Activated naive CD4-positive, alpha-beta T cell treated with anti-CD3 and anti-CD28 coated beads, Interleukin-2, amount 50 U/mL, for 72 hours (primary cell): ENCODE measurements around the gene GPR132. TPM values are rescaled to one million over a fixed set of nuclear protein-coding genes. Genes with fewer than 3 reads are reported as not detected.
A peak's percentile ranks its signal among the peaks of the same experiment; 100 is the strongest.
"Not testable (repeated sequence)": the region's sequence is repeated elsewhere in the genome, so short reads cannot be mapped to it uniquely, and the experiment has no call there.

ENCODE experiments used
- ATAC-seq, 2 donors: fragments of 150-1000 bp; cut with Tn5 transposase; 2 replicates each; pipeline ENCODE4 v1.10.0; 2021; ENCODE audit warnings: mild to moderate bottlenecking in 2 of 2, moderate library complexity in 2 of 2
- DNase-seq, 2 donors: peaks; one replicate each; pipeline ENCODE4 v3.0.0; 2021 to 2022; ENCODE audit warnings: low spot score in 2 of 2
- H3K27ac Mint-ChIP-seq, 2 donors: one replicate each; pipeline ENCODE4 v1.8.0; 2022; ENCODE audit warnings: mild to moderate bottlenecking in 2 of 2, mixed read lengths in 2 of 2
- H3K36me3 Mint-ChIP-seq, 2 donors: one replicate each; pipeline ENCODE4 v1.8.0; 2022; ENCODE audit warnings: mixed read lengths in 2 of 2
- H3K9me3 Mint-ChIP-seq, 2 donors: one replicate each; pipeline ENCODE4 v1.8.0; 2022; ENCODE audit warnings: mixed read lengths in 2 of 2
- total RNA-seq, 2 donors: library from RNA; stranded (reverse); gene quantifications; one replicate each; pipeline ENCODE4 v1.2.3, GENCODE V29; 2022

GPR132 gene
- total RNA-seq, 2 donors from 2014 or later: 24.9 to 32.6 TPM

DNA sequence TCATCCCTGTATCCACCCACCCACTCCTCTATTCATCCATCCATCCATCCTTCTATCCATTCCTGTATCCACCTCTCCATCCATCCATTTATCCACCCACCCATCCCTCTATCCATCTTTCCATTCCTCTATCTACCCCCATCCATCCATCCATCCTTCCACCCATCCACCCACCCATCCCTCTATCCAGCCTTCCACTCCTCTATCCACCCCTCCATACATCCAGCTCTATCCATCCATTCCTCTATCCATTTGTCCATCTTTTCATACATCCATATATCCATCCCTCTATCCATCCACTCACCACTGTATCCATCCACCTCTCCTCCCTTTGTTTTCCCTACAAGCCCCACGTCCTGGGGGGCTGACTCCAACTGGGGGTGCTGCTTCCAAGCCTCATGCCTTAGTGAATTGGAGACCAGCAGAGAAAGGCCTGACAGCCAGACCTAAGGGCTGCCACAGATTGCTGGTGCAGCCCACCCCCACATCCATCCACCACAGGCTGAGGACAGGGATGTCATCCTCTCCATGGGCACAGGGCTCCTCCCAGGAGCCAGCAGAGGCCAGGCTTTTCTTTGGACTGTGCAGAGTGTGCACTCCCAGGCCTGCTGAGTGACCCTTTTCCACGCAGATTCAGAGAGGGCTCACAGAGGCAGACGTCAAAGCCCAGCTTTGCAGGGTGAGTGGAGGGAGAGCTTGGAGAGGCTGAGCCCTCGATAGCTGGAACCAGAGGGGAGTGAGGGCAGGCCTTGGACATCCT lies 18.9 kb upstream of the GPR132 start:
- no peaks in the 10 kb centered on the region for H3K9me3 Mint-ChIP-seq

DNA sequence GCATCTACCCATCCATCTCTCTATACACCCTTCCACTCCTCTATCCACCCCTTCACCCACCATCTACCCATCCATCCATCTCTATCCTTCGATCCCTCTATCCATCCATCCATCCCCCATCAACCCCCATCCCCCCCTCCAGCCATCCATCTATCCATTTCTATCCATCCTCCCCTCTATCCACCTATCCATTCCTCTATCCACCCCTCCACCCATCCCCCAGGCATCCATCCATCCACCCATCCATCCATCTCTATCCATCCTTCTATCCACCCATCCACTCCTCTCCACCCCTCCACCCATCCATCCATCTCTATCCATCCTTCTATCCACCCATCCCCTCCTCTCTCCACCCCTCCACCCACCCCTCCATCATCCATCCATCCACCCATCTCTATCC lies 17.5 kb upstream of the GPR132 start:
- no peak for ATAC-seq

More for the DNA sequence above, 18.9 kb upstream of the GPR132 start:
- H3K36me3 Mint-ChIP-seq: no peaks in the 10 kb centered on the region
- no peak for DNase-seq
- no peak for ATAC-seq
- no peak overlapping the region for H3K27ac Mint-ChIP-seq

DNA sequence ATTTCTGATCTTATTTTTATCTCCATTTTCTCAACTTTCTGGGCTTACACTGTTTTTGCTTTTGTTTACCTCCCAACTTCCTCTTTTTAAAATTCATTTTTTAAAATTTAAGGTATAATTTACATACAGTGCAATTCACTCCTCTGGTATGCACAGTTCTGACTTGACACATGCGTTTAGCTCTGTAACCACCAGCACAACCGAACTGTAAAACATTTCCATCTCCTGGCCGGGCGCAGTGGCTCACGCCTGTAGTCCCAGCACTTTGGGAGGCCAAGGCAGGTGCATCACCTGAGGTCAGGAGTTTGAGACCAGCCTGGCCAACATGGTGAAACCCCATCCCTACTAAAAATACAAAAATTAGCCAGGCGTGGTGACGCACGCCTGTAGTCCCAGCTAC lies 16.2 kb upstream of the GPR132 start:
- not testable (repeated sequence) for ATAC-seq, H3K27ac Mint-ChIP-seq, H3K36me3 Mint-ChIP-seq, DNase-seq, H3K9me3 Mint-ChIP-seq

More for the DNA sequence above, 17.5 kb upstream of the GPR132 start:
- H3K9me3 Mint-ChIP-seq: no peaks in the 10 kb centered on the region
- H3K27ac Mint-ChIP-seq: no peak overlapping the region
- H3K36me3 Mint-ChIP-seq: no peaks in the 10 kb centered on the region
- no peak for DNase-seq

DNA sequence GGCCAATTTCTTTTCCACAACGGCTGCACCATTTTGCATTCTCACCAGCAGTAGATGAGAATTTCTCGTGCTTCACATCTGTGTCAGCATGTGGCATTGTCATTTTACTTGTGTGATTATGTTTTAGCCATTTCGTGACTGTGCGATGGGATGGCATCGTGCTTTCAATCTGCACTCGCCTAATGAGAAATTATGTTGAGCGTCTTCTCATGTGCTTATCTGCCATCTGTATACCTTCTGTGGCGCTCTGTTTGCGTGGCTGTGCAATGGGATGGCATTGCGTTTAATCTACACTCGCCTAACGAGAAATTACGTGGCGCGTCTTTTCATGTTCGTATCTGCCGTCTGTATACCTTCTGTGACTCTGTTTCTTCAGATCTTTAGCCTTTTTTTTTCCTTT lies 14.9 kb upstream of the GPR132 start:
- DNase-seq: no peak
- Mint-ChIP-seq H3K27ac (no peak overlapping the region), H3K9me3 (no peaks in the 10 kb centered on the region)

DNA sequence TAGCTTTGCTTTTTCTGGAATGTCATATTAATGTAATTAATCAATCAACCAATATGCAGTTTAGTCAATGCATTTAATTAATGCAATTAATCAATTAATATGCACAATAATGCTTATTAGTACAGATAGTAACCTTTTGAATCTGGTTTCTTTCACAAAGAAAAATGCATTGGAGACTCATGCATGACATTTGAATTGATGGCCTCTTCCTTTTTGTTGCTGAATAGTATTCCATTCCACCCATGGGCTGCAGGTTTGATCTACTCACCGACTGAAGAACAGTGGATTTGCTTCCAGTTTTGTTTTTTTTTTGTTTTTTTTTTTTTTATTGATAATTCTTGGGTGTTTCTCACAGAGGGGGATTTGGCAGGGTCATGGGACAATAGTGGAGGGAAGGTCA lies 13.1 kb upstream of the GPR132 start:
- Mint-ChIP-seq H3K36me3 (no peaks in the 10 kb centered on the region), H3K27ac (no peak overlapping the region), H3K9me3 (no peaks in the 10 kb centered on the region)
- ATAC-seq: no peak
- DNase-seq: no peak

More for the DNA sequence above, 14.9 kb upstream of the GPR132 start:
- H3K36me3 Mint-ChIP-seq: no peaks in the 10 kb centered on the region
- no peak for ATAC-seq

DNA sequence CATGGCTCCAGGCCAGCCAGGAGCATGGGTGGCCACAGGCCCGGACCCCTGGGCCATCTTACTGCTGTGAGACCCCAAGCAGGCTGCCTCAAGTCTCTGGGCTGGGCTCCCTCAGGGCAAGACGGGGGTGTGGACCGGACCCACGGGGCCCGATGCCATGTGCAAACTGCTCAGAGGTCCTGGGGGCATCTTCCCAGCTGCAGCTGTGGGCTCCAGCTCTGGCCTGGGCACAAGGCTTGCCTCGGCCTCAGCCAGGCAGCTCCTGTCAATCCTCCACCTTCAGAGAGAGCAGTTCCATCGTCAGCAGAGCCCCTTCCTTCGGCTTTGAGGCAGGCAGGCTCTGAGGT lies 12.4 kb upstream of the GPR132 start:
- Mint-ChIP-seq H3K9me3 (no peaks in the 10 kb centered on the region), H3K27ac (peak overlapping the region in 1 of 2 donors; percentile 4), H3K36me3 (no peaks in the 10 kb centered on the region)
- ATAC-seq: no peak
- DNase-seq: no peak

DNA sequence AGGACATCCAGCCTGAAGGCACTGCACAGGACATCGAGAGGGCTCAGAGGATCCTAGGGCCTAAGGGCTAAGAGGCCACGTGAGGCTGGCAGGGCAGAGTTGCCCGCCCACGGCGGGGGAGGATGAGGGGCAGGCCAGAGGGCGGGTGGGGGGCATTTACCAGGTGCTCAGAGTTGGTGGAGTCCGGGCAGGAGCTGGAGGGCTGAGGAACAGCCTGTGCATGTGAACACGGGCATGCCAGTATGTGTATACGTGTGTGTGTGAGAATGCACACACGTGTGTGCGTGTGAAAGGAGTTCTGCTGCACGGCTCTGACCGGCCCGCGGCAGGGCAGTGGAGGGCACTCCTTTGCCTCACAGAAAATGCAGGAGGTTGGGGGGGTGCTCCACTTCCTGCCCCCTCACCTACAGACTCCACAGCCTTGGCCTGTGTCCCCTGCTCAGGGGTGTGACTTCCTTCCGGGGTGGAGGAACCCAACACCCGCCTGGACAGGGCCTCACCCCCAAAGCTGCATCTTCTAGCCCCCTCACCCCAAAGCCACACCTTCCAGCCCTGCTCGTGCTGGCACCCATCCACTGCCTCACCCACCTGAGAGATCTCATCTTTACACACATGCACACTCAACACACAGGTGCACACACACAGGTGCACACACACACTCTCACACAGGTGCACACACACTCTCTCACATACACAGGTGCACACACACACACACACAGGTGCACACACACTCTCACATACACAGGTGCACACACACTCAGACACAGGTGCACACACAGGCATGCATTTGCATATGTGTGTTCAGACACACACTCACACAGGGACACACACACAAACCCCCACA lies 11.8 kb upstream of the GPR132 start:
- no peaks in the 10 kb centered on the region for H3K9me3 Mint-ChIP-seq
- H3K27ac Mint-ChIP-seq: peak overlapping the region in 1 of 2 donors; percentile 4
- ATAC-seq: peak; percentile 25 to 30

DNA sequence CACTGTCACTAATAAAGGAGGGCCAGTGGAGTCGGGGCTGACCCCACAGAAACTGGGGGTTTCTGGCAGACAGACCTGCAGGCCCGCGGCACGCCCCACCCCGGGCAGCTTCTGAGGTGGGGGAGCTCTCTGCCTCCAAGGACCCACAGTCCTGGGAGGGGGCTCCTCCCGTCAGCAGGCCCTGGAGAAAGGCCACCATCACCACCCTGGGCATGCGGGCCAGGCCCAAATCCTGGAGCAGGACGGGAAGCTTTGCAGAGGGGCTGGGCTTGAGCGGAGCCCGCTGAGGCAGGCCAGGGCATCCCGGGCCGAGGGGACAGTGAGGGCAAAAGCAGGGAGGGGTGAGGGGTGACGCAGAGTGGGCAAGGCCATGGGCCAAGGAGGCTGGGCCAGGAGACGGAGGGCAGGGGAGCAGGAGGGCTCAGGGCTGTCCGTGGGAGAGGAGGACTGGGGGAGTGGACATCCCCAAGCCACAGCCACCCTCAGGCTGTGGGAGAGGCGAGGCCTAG lies 11.1 kb upstream of the GPR132 start:
- H3K36me3 Mint-ChIP-seq: no peaks in the 10 kb centered on the region
- no peak for DNase-seq

More for the DNA sequence above, 11.8 kb upstream of the GPR132 start:
- no peaks in the 10 kb centered on the region for H3K36me3 Mint-ChIP-seq
- DNase-seq: no peak

DNA sequence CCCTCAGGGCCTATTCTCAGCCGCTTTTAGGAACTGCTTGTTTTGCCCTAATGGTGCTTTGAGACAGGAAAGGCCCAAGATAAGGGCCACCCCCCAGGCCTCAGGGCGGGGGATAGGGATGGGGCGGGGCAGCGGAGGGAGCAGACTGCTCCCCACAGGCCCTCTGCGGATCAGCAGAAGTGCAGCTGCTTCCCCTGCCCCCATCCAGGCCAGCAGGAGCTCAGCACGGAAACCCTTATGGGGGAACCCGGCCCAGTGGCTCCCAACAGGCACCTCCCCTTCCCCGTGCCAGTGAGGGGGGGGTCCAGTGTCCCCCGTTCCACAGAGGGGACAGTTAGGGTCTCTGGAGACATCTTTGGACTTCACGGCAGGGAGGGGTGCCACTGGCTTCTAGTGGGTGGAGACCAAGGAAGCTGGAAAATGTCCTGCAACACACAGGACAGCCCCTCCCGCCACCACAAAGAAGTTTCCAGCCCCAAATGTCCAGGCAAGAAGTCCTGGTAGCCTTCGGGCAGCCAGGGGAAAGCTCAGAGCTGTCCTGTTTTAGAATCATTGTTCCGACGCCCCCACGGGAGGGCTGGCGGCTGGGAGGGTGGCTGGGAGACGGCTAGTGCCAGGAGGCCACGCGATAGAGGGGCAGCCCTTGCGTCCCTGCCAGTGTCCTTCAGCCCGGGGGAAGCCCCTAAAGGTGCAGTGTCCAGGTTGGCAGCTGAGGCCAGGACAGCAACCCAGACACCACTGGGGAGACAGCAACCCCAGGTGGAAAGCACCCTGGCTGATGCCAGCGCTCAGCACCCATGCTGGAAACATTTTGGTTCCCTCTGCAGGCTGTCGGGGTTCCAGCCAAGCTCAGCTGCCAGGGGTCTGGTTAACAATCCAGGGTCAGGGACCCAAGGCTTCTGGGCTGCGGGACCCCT lies 10.4 kb upstream of the GPR132 start:
- H3K27ac Mint-ChIP-seq: peak overlapping the region in 1 of 2 donors; percentile 65
- no peaks in the 10 kb centered on the region for H3K36me3 Mint-ChIP-seq
- DNase-seq (no peak), ATAC-seq (peak in 1 of 2 donors; percentile 21)
- H3K9me3 Mint-ChIP-seq: no peaks in the 10 kb centered on the region

More for the DNA sequence above, 11.1 kb upstream of the GPR132 start:
- ATAC-seq: no peak
- Mint-ChIP-seq H3K9me3 (no peaks in the 10 kb centered on the region), H3K27ac (peak overlapping the region in 1 of 2 donors; percentile 4)

DNA sequence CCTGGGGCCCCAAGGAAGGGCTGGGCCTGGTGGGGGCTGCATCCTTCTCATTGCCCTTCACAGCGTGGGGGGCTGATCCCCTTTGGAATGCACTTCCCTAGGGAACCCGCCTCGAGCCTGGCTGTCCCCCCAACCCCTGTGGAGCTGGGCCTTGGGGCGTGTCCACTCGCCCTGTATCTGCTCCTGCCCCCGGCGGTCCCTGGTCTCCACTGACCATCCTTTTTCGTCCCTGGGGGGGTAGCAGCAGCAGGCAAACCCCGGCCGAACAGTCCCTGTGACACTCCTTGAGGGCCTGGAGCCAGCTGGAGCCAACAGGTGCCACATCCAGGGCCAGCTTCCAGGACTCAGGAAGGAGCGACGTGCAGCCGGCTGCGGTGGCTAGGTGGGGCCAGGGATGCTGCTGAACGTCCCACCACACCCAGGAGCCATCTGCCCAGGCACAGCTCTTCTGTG lies 9.4 kb upstream of the GPR132 start:
- ATAC-seq: no peak
- Mint-ChIP-seq H3K27ac (no peak overlapping the region), H3K9me3 (no peaks in the 10 kb centered on the region), H3K36me3 (no peaks in the 10 kb centered on the region)
- no peak for DNase-seq

DNA sequence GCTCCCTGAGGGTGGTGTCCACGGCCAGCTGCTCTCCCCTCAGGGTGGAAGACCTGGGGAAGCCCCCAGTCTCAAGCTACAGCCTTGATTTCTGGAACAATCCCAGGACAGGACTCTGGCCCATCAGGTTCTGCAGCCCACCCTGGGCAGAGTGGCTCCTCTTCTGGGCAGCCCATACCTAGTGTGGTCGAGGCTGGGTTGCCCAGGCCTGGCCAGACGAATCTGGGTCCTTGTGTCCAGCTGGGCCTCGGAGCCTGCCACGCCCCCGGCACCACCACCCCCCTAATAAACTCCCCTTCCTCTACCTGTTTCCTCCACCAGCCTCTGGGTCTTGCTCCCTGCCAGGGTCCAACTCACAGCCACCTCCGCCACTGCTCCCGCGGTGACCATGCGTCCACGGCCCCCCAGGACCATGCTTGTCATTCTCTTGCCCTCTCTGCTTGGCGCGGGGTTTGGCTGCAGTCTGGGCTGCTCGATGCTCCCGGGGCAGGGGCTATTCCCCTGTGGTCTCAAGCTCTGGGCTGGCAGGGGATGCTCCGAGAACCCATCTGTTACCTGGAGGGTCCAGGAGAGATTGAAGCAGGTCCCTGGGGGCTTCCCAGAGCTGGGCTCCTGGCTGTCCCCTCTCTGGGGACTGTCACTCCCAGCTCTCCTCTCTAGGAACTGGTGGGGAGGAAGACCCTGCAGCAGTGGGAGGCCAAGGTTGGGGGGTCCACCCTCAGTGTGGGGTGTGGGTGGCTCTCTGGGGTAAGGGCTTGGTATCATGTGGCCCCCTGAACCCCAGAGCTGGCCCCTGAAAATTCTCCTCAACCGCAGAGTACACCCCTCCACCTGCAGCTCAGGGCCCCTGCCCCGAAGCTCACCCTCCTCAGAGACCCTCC lies 8.7 kb upstream of the GPR132 start:
- Mint-ChIP-seq H3K36me3 (no peaks in the 10 kb centered on the region), H3K9me3 (no peaks in the 10 kb centered on the region), H3K27ac (no peak overlapping the region)
- ATAC-seq (no peak), DNase-seq (no peak)

DNA sequence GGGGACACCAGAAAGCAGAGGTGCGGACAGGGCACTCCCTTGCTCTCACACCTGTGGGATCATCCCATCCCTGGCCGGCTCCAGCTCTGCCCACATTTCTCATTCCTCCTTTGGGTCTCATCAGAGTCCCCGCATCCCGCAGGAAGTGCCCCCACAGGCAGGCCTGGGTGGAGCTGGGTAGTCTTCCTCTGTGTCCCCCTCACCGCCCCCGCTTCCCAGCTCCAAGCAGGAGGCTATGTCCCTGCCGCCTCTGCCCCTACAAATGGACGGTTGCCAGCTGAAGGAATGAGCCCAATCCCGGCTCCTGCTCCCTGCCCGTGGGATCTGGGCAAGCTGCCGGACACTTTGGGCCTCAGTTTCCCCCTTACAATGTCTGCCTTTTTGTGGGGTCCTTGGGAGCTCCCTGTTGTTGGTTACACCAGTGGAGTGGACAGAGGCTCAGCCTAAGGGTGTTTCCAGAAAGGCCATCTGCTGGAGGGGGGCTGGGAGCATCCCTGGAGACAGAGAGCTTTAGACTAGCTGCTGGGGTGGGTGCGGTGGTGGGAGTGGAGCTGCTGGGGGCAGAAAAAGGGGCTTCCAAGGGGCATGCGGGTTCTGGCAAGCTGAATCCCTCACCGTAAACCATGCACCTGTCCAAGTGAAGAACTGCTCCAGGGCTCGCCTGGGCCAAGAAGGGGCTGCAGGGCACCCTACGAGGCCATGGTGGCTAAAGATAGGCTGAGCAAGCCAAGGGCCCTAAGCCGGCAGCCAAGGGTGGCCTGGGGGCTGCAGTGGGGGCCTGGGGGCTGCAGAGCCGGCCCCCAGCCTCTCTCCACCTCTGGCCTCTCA lies 7.9 kb upstream of the GPR132 start:
- no peaks in the 10 kb centered on the region for H3K36me3 Mint-ChIP-seq
- no peak overlapping the region for H3K27ac Mint-ChIP-seq
- DNase-seq (no peak), ATAC-seq (no peak)
- no peaks in the 10 kb centered on the region for H3K9me3 Mint-ChIP-seq

DNA sequence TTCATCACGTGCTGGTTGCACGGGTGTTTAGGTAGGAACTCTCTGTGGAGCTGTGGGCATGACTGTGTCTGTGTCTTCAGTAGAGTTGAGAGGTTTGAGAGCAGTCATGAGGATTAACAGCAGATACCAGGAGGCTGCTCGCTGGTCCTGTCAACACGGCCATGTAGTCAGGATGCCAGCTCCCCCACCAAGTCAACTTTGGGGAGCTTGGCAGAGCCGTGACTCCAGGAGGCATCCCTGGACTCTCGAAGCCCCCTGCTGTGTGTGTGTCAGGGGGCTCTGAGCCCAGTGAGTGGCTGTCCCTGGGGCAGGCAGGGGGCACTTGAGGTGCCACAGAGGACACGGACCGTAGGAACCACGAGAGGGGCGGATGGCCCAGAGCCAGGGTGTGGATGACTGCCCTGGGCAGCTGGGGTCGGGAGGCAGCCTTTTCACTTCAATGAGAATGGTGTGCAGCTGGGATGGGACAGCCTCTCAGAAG lies 7.2 kb upstream of the GPR132 start:
- H3K27ac Mint-ChIP-seq: peak overlapping the region in 1 of 2 donors; percentile 98
- H3K36me3 Mint-ChIP-seq: no peaks in the 10 kb centered on the region
- ATAC-seq (no peak), DNase-seq (no peak)
- H3K9me3 Mint-ChIP-seq: no peaks in the 10 kb centered on the region

DNA sequence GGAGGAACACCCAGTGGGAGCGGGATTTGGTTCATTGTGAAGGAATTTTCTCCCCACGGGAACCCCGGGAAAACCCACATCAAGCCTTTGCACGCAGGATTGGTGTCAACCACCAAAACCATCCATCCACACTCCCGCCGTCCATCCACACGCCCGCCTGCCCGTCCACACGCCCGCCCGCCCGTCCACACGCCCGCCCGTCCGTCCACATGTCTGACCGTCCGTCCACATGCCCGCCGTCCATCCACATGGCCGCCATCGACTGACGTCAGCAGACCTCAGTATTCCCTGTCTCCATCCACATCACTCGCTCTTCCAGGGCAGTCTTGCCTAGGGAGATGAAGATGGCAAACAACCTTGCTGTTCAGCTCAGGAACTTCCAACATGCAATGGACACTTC lies 6.7 kb upstream of the GPR132 start:
- no peaks in the 10 kb centered on the region for H3K36me3 Mint-ChIP-seq
- DNase-seq (no peak), ATAC-seq (no peak)
- peak overlapping the region; percentile 45 to 98 for H3K27ac Mint-ChIP-seq
- no peaks in the 10 kb centered on the region for H3K9me3 Mint-ChIP-seq

DNA sequence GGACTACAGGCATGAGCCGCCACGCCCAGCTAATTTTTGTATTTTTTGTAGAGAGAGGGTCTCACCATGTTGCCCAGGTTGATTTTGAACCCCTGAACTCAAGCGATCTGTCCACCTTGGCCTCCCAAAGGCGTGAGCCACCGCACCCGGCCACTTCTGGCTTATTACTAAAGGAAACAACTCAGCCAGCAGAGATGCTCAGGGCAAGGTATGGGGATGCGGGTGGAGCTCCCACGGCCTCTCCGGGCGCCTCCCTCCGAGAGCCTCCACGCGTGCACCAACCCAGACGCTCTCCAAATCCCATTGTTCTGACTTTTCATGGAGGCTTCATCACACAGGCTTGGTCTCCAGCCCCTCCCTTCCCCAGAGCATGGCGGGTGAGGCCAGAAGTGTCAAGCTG lies 6.1 kb upstream of the GPR132 start:
- Mint-ChIP-seq H3K36me3 (no peaks in the 10 kb centered on the region), H3K9me3 (no peaks in the 10 kb centered on the region), H3K27ac (peak overlapping the region in 1 of 2 donors; percentile 98)
- DNase-seq: no peak
- no peak for ATAC-seq
